ENCODE data around the gene SEMA3A.

DNA sequence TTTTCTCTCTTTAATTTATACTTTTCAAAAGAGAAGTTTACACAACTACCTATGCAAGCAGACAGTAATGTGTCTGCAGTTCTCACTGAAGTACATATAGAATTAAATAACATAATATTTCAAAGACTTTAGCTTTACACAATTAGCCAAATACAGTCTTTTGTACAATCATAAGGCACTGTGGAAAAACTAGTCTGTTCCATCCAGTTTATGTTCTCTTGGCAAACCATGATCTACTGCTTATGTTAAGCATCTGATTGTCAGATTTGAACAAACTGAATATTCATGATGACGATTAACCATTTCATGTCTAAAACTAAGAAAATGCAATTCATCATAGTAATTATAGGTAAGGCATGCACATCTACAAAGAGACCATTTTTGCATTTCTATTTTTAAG, 842 bp downstream of the SEMA3A start:
- TF ChIP-seq, protein P1, sequence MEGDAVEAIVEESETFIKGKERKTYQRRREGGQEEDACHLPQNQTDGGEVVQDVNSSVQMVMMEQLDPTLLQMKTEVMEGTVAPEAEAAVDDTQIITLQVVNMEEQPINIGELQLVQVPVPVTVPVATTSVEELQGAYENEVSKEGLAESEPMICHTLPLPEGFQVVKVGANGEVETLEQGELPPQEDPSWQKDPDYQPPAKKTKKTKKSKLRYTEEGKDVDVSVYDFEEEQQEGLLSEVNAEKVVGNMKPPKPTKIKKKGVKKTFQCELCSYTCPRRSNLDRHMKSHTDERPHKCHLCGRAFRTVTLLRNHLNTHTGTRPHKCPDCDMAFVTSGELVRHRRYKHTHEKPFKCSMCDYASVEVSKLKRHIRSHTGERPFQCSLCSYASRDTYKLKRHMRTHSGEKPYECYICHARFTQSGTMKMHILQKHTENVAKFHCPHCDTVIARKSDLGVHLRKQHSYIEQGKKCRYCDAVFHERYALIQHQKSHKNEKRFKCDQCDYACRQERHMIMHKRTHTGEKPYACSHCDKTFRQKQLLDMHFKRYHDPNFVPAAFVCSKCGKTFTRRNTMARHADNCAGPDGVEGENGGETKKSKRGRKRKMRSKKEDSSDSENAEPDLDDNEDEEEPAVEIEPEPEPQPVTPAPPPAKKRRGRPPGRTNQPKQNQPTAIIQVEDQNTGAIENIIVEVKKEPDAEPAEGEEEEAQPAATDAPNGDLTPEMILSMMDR (IDR thresholded peaks at IDR 0.05) = no peak
- TF ChIP-seq EZH2 (IDR thresholded peaks at IDR 0.05) = no peak
